Mesendoderm (in vitro differentiated cells): ENCODE results near the gene CDK14.
"Not testable (repeated sequence)": the region's sequence is repeated elsewhere in the genome, so short reads cannot be mapped to it uniquely, and the experiment has no call there.

Experiments
- DNase-seq: peaks from one replicate; pipeline ENCODE4 v3.0.0; 2013
- H2AK5ac ChIP-seq: 2 replicates; pipeline ENCODE4 v1.6.1; 2013; ENCODE audit warnings: low read length, inconsistent platforms
- H2BK120ac ChIP-seq: 2 replicates; pipeline ENCODE4 v1.6.1; 2013; ENCODE audit warnings: low read depth, mild to moderate bottlenecking, low read length, moderate library complexity, mixed read lengths
- H2BK15ac ChIP-seq: replicated peaks from 2 replicates; pipeline ENCODE4 v1.6.1; 2013; ENCODE audit warnings: low read depth, mild to moderate bottlenecking, moderate library complexity
- H2BK5ac ChIP-seq: 2 replicates; pipeline ENCODE4 v1.6.1; 2013; ENCODE audit warnings: low read length, inconsistent platforms
- H3K18ac ChIP-seq: 2 replicates; pipeline ENCODE4 v1.6.1; 2013; ENCODE audit warnings: mild to moderate bottlenecking, low read length, mixed read lengths
- H3K23ac ChIP-seq: one replicate; pipeline ENCODE4 v1.6.1; 2013; ENCODE audit warnings: low read length
- H3K27ac ChIP-seq: 2 replicates; pipeline ENCODE4 v1.5.1; 2013; ENCODE audit warnings: low read depth, mild to moderate bottlenecking, inconsistent platforms, low read length, moderate library complexity
- H3K27me3 ChIP-seq: 2 replicates; pipeline ENCODE4 v1.6.1; 2013; ENCODE audit warnings: low read length, control low read depth, mild to moderate bottlenecking, inconsistent platforms; ENCODE audit not compliant: insufficient read depth, poor library complexity
- H3K36me3 ChIP-seq: 2 replicates; pipeline ENCODE4 v1.6.1; 2013; ENCODE audit warnings: low read length, inconsistent platforms; ENCODE audit not compliant: control insufficient read depth, insufficient read depth
- H3K4ac ChIP-seq: one replicate; pipeline ENCODE4 v1.6.1; 2013; ENCODE audit warnings: low read depth, mild to moderate bottlenecking, low read length, moderate library complexity
- H3K4me1 ChIP-seq: 2 replicates; pipeline ENCODE4 v1.6.1; 2013; ENCODE audit warnings: low read depth, low read length, inconsistent platforms; ENCODE audit not compliant: control insufficient read depth
- H3K4me2 ChIP-seq: 2 replicates; pipeline ENCODE4 v1.6.1; 2013; ENCODE audit warnings: low read length
- H3K4me3 ChIP-seq: 2 replicates; pipeline ENCODE4 v1.5.1; 2013; ENCODE audit warnings: mild to moderate bottlenecking, low read length
- H3K56ac ChIP-seq: one replicate; pipeline ENCODE4 v1.6.1; 2013; ENCODE audit warnings: low read length
- H3K79me1 ChIP-seq: 2 replicates; pipeline ENCODE4 v1.6.1; 2013; ENCODE audit warnings: low read length, inconsistent platforms
- H3K79me2 ChIP-seq: 2 replicates; pipeline ENCODE4 v1.6.1; 2013; ENCODE audit warnings: mild to moderate bottlenecking, low read length; ENCODE audit not compliant: control insufficient read depth, insufficient read depth
- H3K9ac ChIP-seq: 2 replicates; pipeline ENCODE4 v1.6.1; 2013; ENCODE audit warnings: low read length, inconsistent platforms
- H4K5ac ChIP-seq: one replicate; pipeline ENCODE4 v1.6.1; 2013; ENCODE audit warnings: low read length
- H4K8ac ChIP-seq: one replicate; pipeline ENCODE4 v1.6.1; 2013; ENCODE audit warnings: low read depth, mild to moderate bottlenecking, control low read depth, low read length, moderate library complexity
- WGBS: extraction: QIAGEN DNeasy Blood & Tissue Kit; methylation state at CpG from one replicate; pipeline ENCODE4 v1.1.7; 2013; ENCODE audit warnings: low lambda C conversion rate, missing lambda C conversion rate; ENCODE audit not compliant: insufficient coverage; ENCODE audit errors: extremely low coverage; 5-methylcytosine and 5-hydroxymethylcytosine counted together

CDK14 gene

GRCh38 chr7:90766814-90767564 lies 170.9 kb downstream of the CDK14 start:
- Histone ChIP-seq H3K4me3 (no peak overlapping the region), H3K36me3 (no peaks in the 10 kb centered on the region), H3K4me1 (peaks cover under 1% of the 10 kb centered on the region), H3K79me2 (no peaks in the 10 kb centered on the region), H4K5ac (no peak overlapping the region), H3K9ac (no peak overlapping the region), H2BK5ac (no peak overlapping the region), H3K27me3 (no peaks in the 10 kb centered on the region), H2BK120ac (no peak overlapping the region), H2BK15ac (no peak overlapping the region), H3K79me1 (no peaks in the 10 kb centered on the region), H3K56ac (no peak overlapping the region), H4K8ac (no peak overlapping the region), H3K27ac (no peak overlapping the region), H3K4me2 (no peak overlapping the region), H3K18ac (no peak overlapping the region), H3K23ac (no peak overlapping the region), H3K4ac (no peak overlapping the region), H2AK5ac (no peak overlapping the region)
- WGBS, result no CpG with 5 or more reads among the region's 7 CpGs
- no peak for DNase-seq

GRCh38 chr7:90768301-90768700 lies 172.2 kb downstream of the CDK14 start:
- Histone ChIP-seq H3K4me2 (no peak overlapping the region), H4K5ac (no peak overlapping the region), H3K56ac (no peak overlapping the region), H3K18ac (no peak overlapping the region), H3K9ac (no peak overlapping the region), H3K4ac (no peak overlapping the region), H4K8ac (no peak overlapping the region), H2AK5ac (no peak overlapping the region), H2BK15ac (no peak overlapping the region), H3K79me1 (no peaks in the 10 kb centered on the region), H3K4me3 (no peak overlapping the region), H3K36me3 (no peaks in the 10 kb centered on the region), H3K27ac (no peak overlapping the region), H3K27me3 (no peaks in the 10 kb centered on the region), H3K23ac (no peak overlapping the region), H3K4me1 (no peaks in the 10 kb centered on the region), H2BK120ac (no peak overlapping the region), H2BK5ac (no peak overlapping the region), H3K79me2 (no peaks in the 10 kb centered on the region)
- no peak for DNase-seq
- no CpG with 5 or more reads among the region's 6 CpGs for WGBS

GRCh38 chr7:90769036-90769435 lies 172.9 kb downstream of the CDK14 start:
- Histone ChIP-seq H3K4me1 (no peaks in the 10 kb centered on the region), H2BK5ac (no peak overlapping the region), H3K4me3 (no peak overlapping the region), H3K4ac (no peak overlapping the region), H4K8ac (no peak overlapping the region), H4K5ac (no peak overlapping the region), H3K23ac (no peak overlapping the region), H3K4me2 (no peak overlapping the region), H3K9ac (no peak overlapping the region), H3K36me3 (no peaks in the 10 kb centered on the region), H3K27me3 (no peaks in the 10 kb centered on the region), H3K79me1 (no peaks in the 10 kb centered on the region), H2AK5ac (no peak overlapping the region), H3K79me2 (no peaks in the 10 kb centered on the region), H3K56ac (no peak overlapping the region), H3K27ac (no peak overlapping the region), H3K18ac (no peak overlapping the region), H2BK120ac (no peak overlapping the region), H2BK15ac (no peak overlapping the region)
- DNase-seq, result no peak

GRCh38 chr7:90769566-90769965 lies 173.4 kb downstream of the CDK14 start:
- no CpG with 5 or more reads among the region's 5 CpGs for WGBS
- not testable (repeated sequence) for H3K56ac ChIP-seq, H3K4me3 ChIP-seq, H4K5ac ChIP-seq, H3K79me1 ChIP-seq, DNase-seq, H2AK5ac ChIP-seq, H3K4me2 ChIP-seq, H3K4ac ChIP-seq, H2BK15ac ChIP-seq, H4K8ac ChIP-seq, H3K9ac ChIP-seq, H3K36me3 ChIP-seq, H2BK120ac ChIP-seq, H3K23ac ChIP-seq, H2BK5ac ChIP-seq, H3K18ac ChIP-seq, H3K79me2 ChIP-seq, H3K27ac ChIP-seq, H3K27me3 ChIP-seq, H3K4me1 ChIP-seq

GRCh38 chr7:90771281-90771680 lies 175.2 kb downstream of the CDK14 start:
- no peaks in the 10 kb centered on the region for H3K4me1 ChIP-seq
- no peak overlapping the region for H3K4me3 ChIP-seq
- no peak overlapping the region for H3K56ac ChIP-seq
- no peak overlapping the region for H3K23ac ChIP-seq
- no peaks in the 10 kb centered on the region for H3K79me1 ChIP-seq
- no peak overlapping the region for H3K18ac ChIP-seq
- H3K27me3 ChIP-seq, result no peaks in the 10 kb centered on the region
- no peaks in the 10 kb centered on the region for H3K79me2 ChIP-seq
- no peak overlapping the region for H2BK15ac ChIP-seq
- no peak overlapping the region for H3K9ac ChIP-seq
- no peaks in the 10 kb centered on the region for H3K36me3 ChIP-seq
- no peak overlapping the region for H4K5ac ChIP-seq
- H3K4me2 ChIP-seq, result no peak overlapping the region
- no peak overlapping the region for H2AK5ac ChIP-seq
- H2BK5ac ChIP-seq, result no peak overlapping the region
- H3K27ac ChIP-seq, result no peak overlapping the region
- H4K8ac ChIP-seq, result no peak overlapping the region
- no peak overlapping the region for H3K4ac ChIP-seq
- no peak overlapping the region for H2BK120ac ChIP-seq
- no CpG with 5 or more reads among the region's 2 CpGs for WGBS
- no peak for DNase-seq

- Histone ChIP-seq H2BK5ac (no peak overlapping the region), H2BK15ac (no peak overlapping the region), H3K27me3 (no peaks in the 10 kb centered on the region), H3K4me2 (no peak overlapping the region), H3K4me1 (no peaks in the 10 kb centered on the region), H3K23ac (no peak overlapping the region), H2AK5ac (no peak overlapping the region), H3K27ac (no peak overlapping the region), H3K9ac (no peak overlapping the region), H3K18ac (no peak overlapping the region), H3K36me3 (no peaks in the 10 kb centered on the region), H3K4me3 (no peak overlapping the region), H3K56ac (no peak overlapping the region), H4K5ac (no peak overlapping the region), H2BK120ac (no peak overlapping the region), H4K8ac (no peak overlapping the region), H3K4ac (no peak overlapping the region), H3K79me2 (no peaks in the 10 kb centered on the region), H3K79me1 (no peaks in the 10 kb centered on the region)
- no CpG with 5 or more reads among the region's 6 CpGs for WGBS
- DNase-seq, result no peak
These were observed 176.3 kb downstream of the CDK14 start for GRCh38 chr7:90772410-90772809.
